MM.1S (cell line): ENCODE results near the gene FAM222B.

Experiments used
- DNase-seq: peaks from one replicate; pipeline ENCODE4 v3.0.0-alpha.2; 2015
- H2AFZ ChIP-seq: fragments of 300-600 bp; sonication (generic); 2 replicates; pipeline ENCODE4 v1.6.0; 2016; ENCODE audit warnings: antibody characterized with exemption, low read length
- H3F3A ChIP-seq: fragments of 300-600 bp; sonication (generic); 2 replicates; pipeline ENCODE4 v1.6.1; 2016; ENCODE audit warnings: mild to moderate bottlenecking, antibody characterized with exemption, low read length, moderate library complexity, mixed read lengths; ENCODE audit not compliant: insufficient read depth
- H3K27ac ChIP-seq: fragments of 300-600 bp; sonication (generic); 2 replicates; pipeline ENCODE4 v1.5.1; 2016; ENCODE audit warnings: mild to moderate bottlenecking, low read length
- H3K27me3 ChIP-seq: fragments of 300-600 bp; sonication (generic); replicated peaks from 2 replicates; pipeline ENCODE4 v1.6.0; 2016; ENCODE audit warnings: low read length; ENCODE audit not compliant: insufficient read depth
- H3K36me3 ChIP-seq: fragments of 300-600 bp; sonication (generic); replicated peaks from 2 replicates; pipeline ENCODE4 v1.6.1; 2016; ENCODE audit warnings: mild to moderate bottlenecking, low read length, mixed read lengths; ENCODE audit not compliant: insufficient read depth
- H3K4me1 ChIP-seq: fragments of 300-600 bp; sonication (generic); 2 replicates; pipeline ENCODE4 v1.6.1; 2016; ENCODE audit warnings: low read length, mixed read lengths
- H3K4me2 ChIP-seq: fragments of 300-600 bp; sonication (generic); 2 replicates; pipeline ENCODE4 v1.6.0; 2016; ENCODE audit warnings: low read depth, low read length
- H3K4me3 ChIP-seq: fragments of 300-600 bp; sonication (generic); 2 replicates; pipeline ENCODE4 v1.5.1; 2016; ENCODE audit warnings: low read length, mixed read lengths
- H3K79me2 ChIP-seq: fragments of 300-600 bp; sonication (generic); 2 replicates; pipeline ENCODE4 v1.6.1; 2016; ENCODE audit warnings: mixed run types, low read length, mixed read lengths
- H3K9ac ChIP-seq: fragments of 300-600 bp; sonication (generic); 2 replicates; pipeline ENCODE4 v1.6.1; 2016; ENCODE audit warnings: low read length, mixed read lengths
- H3K9me2 ChIP-seq: fragments of 300-600 bp; sonication (generic); replicated peaks from 2 replicates; pipeline ENCODE4 v1.6.1; 2016; ENCODE audit warnings: mild to moderate bottlenecking, low read length, mixed read lengths; ENCODE audit not compliant: insufficient read depth
- H3K9me3 ChIP-seq: fragments of 300-600 bp; sonication (generic); replicated peaks from 2 replicates; pipeline ENCODE4 v1.6.1; 2016; ENCODE audit warnings: mild to moderate bottlenecking, low read length, mixed read lengths; ENCODE audit not compliant: insufficient read depth
- H4K20me1 ChIP-seq: fragments of 300-600 bp; sonication (generic); 2 replicates; pipeline ENCODE4 v1.6.1; 2016; ENCODE audit warnings: mild to moderate bottlenecking, low read length, moderate library complexity, mixed read lengths; ENCODE audit not compliant: insufficient read depth
- CTCF ChIP-seq: fragments of 300-600 bp; sonication (generic); IDR thresholded peaks from 2 replicates; pipeline ENCODE4 v1.5.1; 2016; ENCODE audit warnings: antibody characterized with exemption, low read length, mixed read lengths
- EZH2 ChIP-seq: fragments of 300-600 bp; sonication (generic); optimal IDR thresholded peaks from 2 replicates; pipeline ENCODE3; 2017; ENCODE audit warnings: low read depth, mild to moderate bottlenecking, antibody characterized with exemption, low read length, mixed read lengths
- EZH2phosphoT487 ChIP-seq: fragments of 300-600 bp; sonication (generic); IDR thresholded peaks from 2 replicates; pipeline ENCODE4 v1.6.1; 2018; ENCODE audit warnings: antibody characterized with exemption, low read length

The FAM222B gene

GRCh38 chr17:28719021-28719433 is 123.6 kb downstream of the FAM222B start:
- no peaks in the 10 kb centered on the region; the same call in 1 of the 2 replicates for H3K4me1 ChIP-seq
- DNase-seq, result no peak
- H3K9ac ChIP-seq, result peak overlapping the region; percentile 99
- no peaks in the 10 kb centered on the region for H3K9me3 ChIP-seq
- no peak for TF ChIP-seq CTCF
- no peak for TF ChIP-seq EZH2phosphoT487
- TF ChIP-seq EZH2, result no peak
- peaks cover 12% of the 10 kb centered on the region; the same call in 1 of the 2 replicates for H3K36me3 ChIP-seq
- peak overlapping the region; percentile 67 for H2AFZ ChIP-seq
- H4K20me1 ChIP-seq, result 0 out of 2 replicates have a peak, but pooled peaks cover 10% of the 10 kb centered on the region
- peaks cover 43% of the 10 kb centered on the region for H3F3A ChIP-seq
- H3K27ac ChIP-seq, result peak overlapping the region; percentile 73; the same call in 1 of the 2 replicates
- H3K4me3 ChIP-seq, result peak overlapping the region; percentile 92
- no peaks in the 10 kb centered on the region for H3K9me2 ChIP-seq
- peaks cover 46% of the 10 kb centered on the region for H3K27me3 ChIP-seq
- H3K4me2 ChIP-seq, result peak overlapping the region; percentile 69
- H3K79me2 ChIP-seq, result peaks cover 39% of the 10 kb centered on the region

- H3K27ac ChIP-seq, result no peak overlapping the region
- no peak for DNase-seq
- no peaks in the 10 kb centered on the region for H3K9me2 ChIP-seq
- 0 out of 2 replicates have a peak, but pooled peaks cover 10% of the 10 kb centered on the region for H4K20me1 ChIP-seq
- H2AFZ ChIP-seq, result no peak overlapping the region
- H3K4me1 ChIP-seq, result no peaks in the 10 kb centered on the region; the same call in 1 of the 2 replicates
- peaks cover 38% of the 10 kb centered on the region for H3K79me2 ChIP-seq
- H3K36me3 ChIP-seq, result peaks cover 11% of the 10 kb centered on the region; the same call in 1 of the 2 replicates
- H3K9ac ChIP-seq, result no peak overlapping the region
- H3F3A ChIP-seq, result peaks cover 38% of the 10 kb centered on the region
- no peak overlapping the region for H3K4me3 ChIP-seq
- peaks cover 50% of the 10 kb centered on the region for H3K27me3 ChIP-seq
- TF ChIP-seq EZH2phosphoT487 (no peak), CTCF (no peak), EZH2 (no peak)
- H3K4me2 ChIP-seq, result no peak overlapping the region
- H3K9me3 ChIP-seq, result no peaks in the 10 kb centered on the region
Observed at GRCh38 chr17:28718333-28719020, 124.1 kb downstream of the FAM222B start.

GRCh38 chr17:28717578-28718332 is 124.8 kb downstream of the FAM222B start, which contains the start of gene RAB34:
Gene RAB34 (minus strand): TSS chr17:28717868. CDS start chr17:28717266, 602 bp downstream.
- Histone ChIP-seq H2AFZ (no peak within 1 kb of the TSS), H4K20me1 (0 out of 2 replicates have a peak, but pooled peaks cover 10% of the 10 kb centered on the region), H3K4me2 (no peak within 1 kb of the TSS)

More at GRCh38 chr17:28717578-28718332, 124.8 kb downstream of the FAM222B start, which contains the start of gene RAB34:
- H3K27ac ChIP-seq, result no peak within 1 kb of the TSS
- H3K9ac ChIP-seq, result no peak within 1 kb of the TSS
- no peak for DNase-seq
- peaks cover 30% of the 10 kb centered on the region for H3F3A ChIP-seq
- H3K4me1 ChIP-seq, result no peaks in the 10 kb centered on the region; the same call in 1 of the 2 replicates
- H3K36me3 ChIP-seq, result peaks cover 11% of the 10 kb centered on the region; the same call in 1 of the 2 replicates
- no peaks in the 10 kb centered on the region for H3K9me2 ChIP-seq
- H3K79me2 ChIP-seq, result peaks cover 30% of the 10 kb centered on the region
- no peaks in the 10 kb centered on the region for H3K9me3 ChIP-seq
- no peak within 1 kb of the TSS for H3K4me3 ChIP-seq
- peaks cover 55% of the 10 kb centered on the region for H3K27me3 ChIP-seq
- TF ChIP-seq CTCF, result no peak
- no peak for TF ChIP-seq EZH2phosphoT487
- no peak for TF ChIP-seq EZH2
